ENCODE results near the gene B4GALT1. TPM values are rescaled to one million over a fixed set of nuclear protein-coding genes. Genes with fewer than 3 reads are reported as not detected.

B4GALT1 gene
- total RNA-seq, 2 donors from 2014 or later = 57.6 to 76.1 TPM

DNA sequence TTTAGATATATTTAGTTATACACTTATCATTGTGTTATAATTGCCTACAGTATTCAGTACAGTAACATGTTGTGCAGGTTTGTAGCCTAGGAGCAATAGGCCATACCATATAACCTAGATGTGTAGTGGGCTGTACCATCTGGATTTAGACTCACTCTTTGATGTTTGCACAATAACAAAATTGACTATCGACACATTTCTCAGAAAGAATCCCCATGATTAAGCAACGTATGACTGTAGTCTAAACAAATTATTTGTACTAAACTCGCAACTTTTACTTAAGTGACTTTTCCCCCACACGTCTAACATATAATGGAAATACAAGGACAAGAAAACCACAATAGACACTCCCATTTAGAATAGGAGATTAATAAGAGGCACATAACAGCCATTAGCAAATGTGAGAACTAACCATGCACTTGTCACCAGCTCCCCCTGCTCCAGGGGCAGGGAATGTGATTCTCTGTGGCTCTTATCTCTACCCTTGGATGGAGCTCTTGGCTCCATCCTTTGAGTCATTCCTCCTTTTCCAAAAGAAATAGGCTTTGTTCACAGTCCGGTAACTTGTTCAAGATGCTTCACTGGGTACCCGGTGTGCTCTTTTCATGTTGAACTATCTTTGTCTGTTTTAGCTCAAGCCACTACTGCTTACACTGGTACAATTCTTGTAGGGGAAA lies 8.7 kb upstream of the B4GALT1 start:
- Histone ChIP-seq H3K27ac (no peak overlapping the region), H3K27me3 (no peaks in the 10 kb centered on the region), H3K36me3 (no peaks in the 10 kb centered on the region), H3K4me3 (no peak overlapping the region), H3K4me1 (peaks cover 0 to 40% of the 10 kb centered on the region in 2 donors), H3K9me3 (no peaks in the 10 kb centered on the region)
- DNase-seq (ENCODE audit: low spot score) = peak; percentile 53
- TF ChIP-seq CTCF (IDR thresholded peaks at IDR 0.05) = no peak

GRCh38 chr9:33172256-33173238 lies 5.4 kb upstream of the B4GALT1 start:
- Histone ChIP-seq H3K9me3 (no peaks in the 10 kb centered on the region), H3K27ac (peak overlapping the region in 1 of 2 donors; percentile 44), H3K4me1 (peaks cover 0 to 45% of the 10 kb centered on the region in 2 donors), H3K4me3 (no peak overlapping the region), H3K36me3 (no peaks in the 10 kb centered on the region), H3K27me3 (no peaks in the 10 kb centered on the region)
- no peak for TF ChIP-seq CTCF (IDR thresholded peaks at IDR 0.05)
- peak; percentile 64 for DNase-seq (ENCODE audit: low spot score)

DNA sequence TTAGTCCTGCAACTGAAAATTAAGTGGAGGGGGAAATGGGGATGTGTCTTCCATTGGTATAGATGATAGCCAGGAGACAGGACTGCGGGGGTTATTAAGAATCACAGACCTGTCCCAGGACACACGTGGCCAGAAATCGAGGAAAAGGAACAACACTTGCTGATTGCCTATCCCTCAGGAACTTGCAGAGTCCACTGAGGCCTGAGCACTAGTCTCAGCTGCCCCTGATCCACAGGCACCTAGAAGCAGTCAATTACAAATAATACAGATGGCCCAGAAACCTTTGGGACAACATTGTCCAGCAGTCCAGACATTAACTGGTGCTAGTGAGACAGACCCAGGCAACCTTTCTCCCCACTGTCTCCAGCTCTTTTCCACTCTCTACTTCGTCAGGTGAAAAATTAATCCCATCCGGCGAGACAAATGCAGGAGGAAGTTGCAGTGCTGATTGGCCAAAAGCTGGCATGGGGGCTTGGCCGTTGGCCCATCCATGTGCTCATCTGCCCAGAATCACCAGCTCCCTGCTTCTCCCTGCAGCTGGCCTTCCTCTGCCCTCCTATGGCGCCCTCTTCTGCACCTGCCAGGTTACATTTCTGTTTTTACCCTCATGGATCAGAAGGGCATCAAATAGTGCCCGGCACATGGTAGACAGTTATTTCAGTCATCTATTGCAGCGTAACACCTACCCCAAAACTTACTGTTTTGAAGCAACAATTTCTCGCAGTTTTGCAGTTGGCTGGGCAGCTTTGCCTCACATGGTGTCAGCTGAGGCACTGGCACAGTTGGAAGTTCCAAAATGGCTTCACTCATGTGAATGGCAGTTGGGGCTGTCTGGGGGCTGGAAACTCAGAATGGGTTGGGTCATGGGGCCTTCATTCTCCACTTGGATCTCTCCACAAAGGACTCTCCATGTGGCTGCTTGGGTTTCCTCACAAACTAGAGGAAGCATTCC lies 3.6 kb upstream of the B4GALT1 start:
- no peaks in the 10 kb centered on the region for H3K9me3 ChIP-seq
- peak overlapping the region; percentile 38 to 51 for H3K27ac ChIP-seq
- peak; percentile 61 for DNase-seq (ENCODE audit: low spot score)

DNA sequence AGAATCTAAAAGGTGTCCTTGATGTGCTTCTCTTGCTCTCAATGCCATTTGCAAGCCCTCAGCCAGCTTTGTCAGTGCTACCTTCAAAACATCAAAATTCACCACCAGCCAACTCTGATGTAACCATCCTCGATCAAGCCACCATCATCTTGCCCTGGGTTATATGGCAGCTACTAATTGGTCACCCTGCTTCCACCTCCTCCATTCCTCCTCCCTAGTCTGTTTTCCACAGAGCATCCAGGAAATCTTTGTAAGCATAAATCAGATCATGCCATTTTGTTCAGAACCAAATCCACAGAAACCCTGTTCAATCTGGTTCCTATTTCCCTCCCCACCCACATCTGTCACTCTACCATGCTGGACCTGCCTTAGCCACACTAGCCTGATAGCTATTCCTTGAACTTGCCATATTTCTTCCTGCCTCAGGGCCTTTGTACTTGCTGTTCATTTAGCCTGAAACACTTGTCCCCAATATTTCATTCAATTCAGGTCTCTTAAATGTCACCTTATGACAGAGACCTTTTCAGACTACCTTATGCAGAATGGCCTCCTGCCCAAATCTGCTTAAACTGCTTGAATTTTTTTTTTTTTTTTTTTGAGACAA lies 1.9 kb upstream of the B4GALT1 start:
- H3K27me3 ChIP-seq = no peaks in the 10 kb centered on the region
- H3K4me1 ChIP-seq = peaks cover 0 to 40% of the 10 kb centered on the region in 2 donors
- H3K4me3 ChIP-seq = no peak overlapping the region
- H3K27ac ChIP-seq = peak overlapping the region; percentile 99
- H3K36me3 ChIP-seq = no peaks in the 10 kb centered on the region
- H3K9me3 ChIP-seq = no peaks in the 10 kb centered on the region
- peak; percentile 42 for DNase-seq (ENCODE audit: low spot score)
- no peak for TF ChIP-seq CTCF (IDR thresholded peaks at IDR 0.05)

More for the DNA sequence above, 3.6 kb upstream of the B4GALT1 start:
- Histone ChIP-seq H3K4me1 (peaks cover 0 to 38% of the 10 kb centered on the region in 2 donors), H3K36me3 (no peaks in the 10 kb centered on the region), H3K4me3 (no peak overlapping the region), H3K27me3 (no peaks in the 10 kb centered on the region)
- TF ChIP-seq CTCF (IDR thresholded peaks at IDR 0.05) = peak; percentile 48 to 74

- H3K27ac ChIP-seq = peak overlapping the region; percentile 99
- H3K4me1 ChIP-seq = peaks cover 0 to 49% of the 10 kb centered on the region in 2 donors
- no peaks in the 10 kb centered on the region for H3K27me3 ChIP-seq
- H3K36me3 ChIP-seq = no peaks in the 10 kb centered on the region
- no peaks in the 10 kb centered on the region for H3K9me3 ChIP-seq
- peak overlapping the region; percentile 79 to 92 for H3K4me3 ChIP-seq
- DNase-seq (ENCODE audit: low spot score) = peak; percentile 69
- no peak for TF ChIP-seq CTCF (IDR thresholded peaks at IDR 0.05)
Observed at GRCh38 chr9:33167972-33168461, 881 bp upstream of the B4GALT1 start.

All from right atrium auricular region (tissue), 2 donors.